Progenitor cell of endocrine pancreas (in vitro differentiated cells): ENCODE measurements around the gene SCFD1. TPM values are rescaled to one million over a fixed set of nuclear protein-coding genes. Genes with fewer than 3 reads are reported as not detected.

Experiments used
- DNase-seq: peaks from one replicate; pipeline ENCODE4 v3.0.0; 2021; ENCODE audit warnings: low spot score; ENCODE audit not compliant: unreplicated experiment
- H3K27ac Mint-ChIP-seq: 2 replicates; pipeline ENCODE4 v1.8.0; 2021; ENCODE audit warnings: mild to moderate bottlenecking, moderate library complexity, mixed read lengths
- H3K27me3 Mint-ChIP-seq: 2 replicates; pipeline ENCODE4 v1.8.0; 2021; ENCODE audit warnings: mixed read lengths
- H3K36me3 Mint-ChIP-seq: 2 replicates; pipeline ENCODE4 v1.8.0; 2022; ENCODE audit warnings: mixed read lengths; ENCODE audit not compliant: insufficient read depth
- H3K4me1 Mint-ChIP-seq: 2 replicates; pipeline ENCODE4 v1.8.0; 2021; ENCODE audit warnings: low read depth, mixed read lengths
- H3K4me3 Mint-ChIP-seq: 2 replicates; pipeline ENCODE4 v1.8.0; 2021; ENCODE audit warnings: low read depth, mild to moderate bottlenecking, moderate library complexity, mixed read lengths
- H3K9me3 Mint-ChIP-seq: 2 replicates; pipeline ENCODE4 v1.8.0; 2021; ENCODE audit warnings: low read depth, mixed read lengths
- CTCF ChIP-seq: fragments of 200-600 bp; sonication (generic); IDR thresholded peaks from one replicate; pipeline ENCODE4 v1.5.0; 2021; ENCODE audit warnings: antibody characterized with exemption, mild to moderate bottlenecking; ENCODE audit not compliant: unreplicated experiment
- total RNA-seq: library from RNA; stranded (reverse); gene quantifications from 2 replicates; pipeline ENCODE4 v1.2.1, GENCODE V29; 2021

The SCFD1 gene
- total RNA-seq, 1 donor from 2014 or later = 97.6 TPM

- H3K4me3 Mint-ChIP-seq = no peak overlapping the region
- no peaks in the 10 kb centered on the region for H3K36me3 Mint-ChIP-seq
Observed at GRCh38 chr14:30754778-30755177, 132.7 kb downstream of the SCFD1 start.

GRCh38 chr14:30756594-30756993 is 134.5 kb downstream of the SCFD1 start:
- Mint-ChIP-seq H3K4me1 (no peaks in the 10 kb centered on the region), H3K9me3 (peaks cover 3% of the 10 kb centered on the region), H3K27ac (no peak overlapping the region), H3K4me3 (no peak overlapping the region), H3K36me3 (no peaks in the 10 kb centered on the region), H3K27me3 (peaks cover 6% of the 10 kb centered on the region)
- TF ChIP-seq CTCF = no peak
- no peak for DNase-seq

More at GRCh38 chr14:30754778-30755177, 132.7 kb downstream of the SCFD1 start:
- Mint-ChIP-seq H3K9me3 (no peaks in the 10 kb centered on the region), H3K27me3 (peaks cover 6% of the 10 kb centered on the region), H3K27ac (no peak overlapping the region), H3K4me1 (no peaks in the 10 kb centered on the region)
- no peak for TF ChIP-seq CTCF
- no peak for DNase-seq

GRCh38 chr14:30757082-30757481 is 135.0 kb downstream of the SCFD1 start:
- Mint-ChIP-seq H3K4me1 (no peaks in the 10 kb centered on the region), H3K4me3 (no peak overlapping the region), H3K9me3 (peaks cover 4% of the 10 kb centered on the region), H3K27me3 (peaks cover 6% of the 10 kb centered on the region), H3K36me3 (no peaks in the 10 kb centered on the region), H3K27ac (no peak overlapping the region)
- no peak for TF ChIP-seq CTCF
- no peak for DNase-seq

GRCh38 chr14:30759172-30760125 is 137.3 kb downstream of the SCFD1 start:
- H3K27ac Mint-ChIP-seq = no peak overlapping the region
- DNase-seq = no peak
- peaks cover 3% of the 10 kb centered on the region for H3K36me3 Mint-ChIP-seq
- peaks cover 3% of the 10 kb centered on the region for H3K27me3 Mint-ChIP-seq
- TF ChIP-seq CTCF = no peak
- no peaks in the 10 kb centered on the region for H3K4me1 Mint-ChIP-seq
- no peak overlapping the region for H3K4me3 Mint-ChIP-seq
- peaks cover 21% of the 10 kb centered on the region for H3K9me3 Mint-ChIP-seq

- Mint-ChIP-seq H3K27me3 (no peaks in the 10 kb centered on the region), H3K9me3 (peaks cover 22% of the 10 kb centered on the region), H3K36me3 (peaks cover 3% of the 10 kb centered on the region), H3K4me3 (no peak overlapping the region), H3K4me1 (no peaks in the 10 kb centered on the region), H3K27ac (no peak overlapping the region)
- no peak for DNase-seq
- TF ChIP-seq CTCF = no peak
Observed at GRCh38 chr14:30763891-30764290, 141.8 kb downstream of the SCFD1 start.
